HepG2 (cell line): ENCODE results near the gene YTHDF1.

Source experiments
- ATF6 ChIP-seq: sonication (generic); formaldehyde crosslinking; conservative IDR thresholded peaks from 2 replicates; pipeline ENCODE4 v1.4.0; 2020; ENCODE audit warnings: missing genetic modification reagents
- GTF2F1 ChIP-seq: fragments of 150-350 bp; IDR thresholded peaks from 2 replicates; pipeline ENCODE4 v1.6.1; 2014; ENCODE audit warnings: low read length
- HDAC1 ChIP-seq: sonication (generic); formaldehyde crosslinking; IDR thresholded peaks from 2 replicates; pipeline ENCODE4 v1.5.1; 2020; ENCODE audit warnings: mild to moderate bottlenecking, missing genetic modification reagents
- HMGXB4 ChIP-seq, 2 experiments: sonication (generic) in 1 of 2; formaldehyde crosslinking in 1 of 2; IDR thresholded peaks; 2 replicates each; pipeline versions ENCODE4 v1.4.0 to v1.6.1; 2018 to 2020; ENCODE audit warnings: missing genetic modification reagents in 2 of 2, borderline replicate concordance in 1 of 2, low read depth in 1 of 2, mild to moderate bottlenecking in 1 of 2, missing biosample characterization in 1 of 2
- MAFG ChIP-seq: sonication (generic); formaldehyde crosslinking; IDR thresholded peaks from 2 replicates; pipeline ENCODE4 v1.5.1; 2020; ENCODE audit warnings: mild to moderate bottlenecking, missing genetic modification reagents
- POLR2AphosphoS5 ChIP-seq: IDR thresholded peaks from 2 replicates; pipeline ENCODE4 v1.6.1; 2012; ENCODE audit warnings: low read depth, low read length
- WIZ ChIP-seq: sonication (generic); formaldehyde crosslinking; IDR thresholded peaks from 2 replicates; pipeline ENCODE4 v1.5.1; 2020; ENCODE audit warnings: mild to moderate bottlenecking, missing genetic modification reagents
- ZNF354B ChIP-seq: sonication (generic); formaldehyde crosslinking; IDR thresholded peaks from 2 replicates; pipeline ENCODE4 v1.8.0; 2022; ENCODE audit warnings: mild to moderate bottlenecking, missing genetic modification reagents
- TF ChIP-seq, protein P1 (sequence below), 2 experiments: IDR thresholded peaks; 2 replicates each; pipeline ENCODE4 v1.6.1; 2011 to 2012; ENCODE audit warnings: low read length in 2 of 2, borderline replicate concordance in 1 of 2, low read depth in 1 of 2, mild to moderate bottlenecking in 1 of 2, moderate library complexity in 1 of 2

- TF ChIP-seq, protein P1, sequence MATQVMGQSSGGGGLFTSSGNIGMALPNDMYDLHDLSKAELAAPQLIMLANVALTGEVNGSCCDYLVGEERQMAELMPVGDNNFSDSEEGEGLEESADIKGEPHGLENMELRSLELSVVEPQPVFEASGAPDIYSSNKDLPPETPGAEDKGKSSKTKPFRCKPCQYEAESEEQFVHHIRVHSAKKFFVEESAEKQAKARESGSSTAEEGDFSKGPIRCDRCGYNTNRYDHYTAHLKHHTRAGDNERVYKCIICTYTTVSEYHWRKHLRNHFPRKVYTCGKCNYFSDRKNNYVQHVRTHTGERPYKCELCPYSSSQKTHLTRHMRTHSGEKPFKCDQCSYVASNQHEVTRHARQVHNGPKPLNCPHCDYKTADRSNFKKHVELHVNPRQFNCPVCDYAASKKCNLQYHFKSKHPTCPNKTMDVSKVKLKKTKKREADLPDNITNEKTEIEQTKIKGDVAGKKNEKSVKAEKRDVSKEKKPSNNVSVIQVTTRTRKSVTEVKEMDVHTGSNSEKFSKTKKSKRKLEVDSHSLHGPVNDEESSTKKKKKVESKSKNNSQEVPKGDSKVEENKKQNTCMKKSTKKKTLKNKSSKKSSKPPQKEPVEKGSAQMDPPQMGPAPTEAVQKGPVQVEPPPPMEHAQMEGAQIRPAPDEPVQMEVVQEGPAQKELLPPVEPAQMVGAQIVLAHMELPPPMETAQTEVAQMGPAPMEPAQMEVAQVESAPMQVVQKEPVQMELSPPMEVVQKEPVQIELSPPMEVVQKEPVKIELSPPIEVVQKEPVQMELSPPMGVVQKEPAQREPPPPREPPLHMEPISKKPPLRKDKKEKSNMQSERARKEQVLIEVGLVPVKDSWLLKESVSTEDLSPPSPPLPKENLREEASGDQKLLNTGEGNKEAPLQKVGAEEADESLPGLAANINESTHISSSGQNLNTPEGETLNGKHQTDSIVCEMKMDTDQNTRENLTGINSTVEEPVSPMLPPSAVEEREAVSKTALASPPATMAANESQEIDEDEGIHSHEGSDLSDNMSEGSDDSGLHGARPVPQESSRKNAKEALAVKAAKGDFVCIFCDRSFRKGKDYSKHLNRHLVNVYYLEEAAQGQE (IDR thresholded peaks at IDR 0.05; ENCODE audit: borderline replicate concordance in 1 of 2, low read depth in 1 of 2, low read length in 2 of 2) = no peak
- TF ChIP-seq HMGXB4 (CRISPR knock-in tag; IDR thresholded peaks at IDR 0.05; ENCODE audit: borderline replicate concordance in 1 of 2, low read depth in 1 of 2) (no peak), POLR2AphosphoS5 (no peak), ZNF354B (CRISPR knock-in tag) (no peak), WIZ (CRISPR knock-in tag) (no peak), MAFG (CRISPR knock-in tag) (no peak), GTF2F1 (no peak), ATF6 (CRISPR knock-in tag) (no peak), HDAC1 (no peak)
These were observed 46.9 kb upstream of the YTHDF1 start for GRCh38 chr20:63262836-63263235.
